ENCODE results near the gene LCE3C.

The LCE3C gene

DNA sequence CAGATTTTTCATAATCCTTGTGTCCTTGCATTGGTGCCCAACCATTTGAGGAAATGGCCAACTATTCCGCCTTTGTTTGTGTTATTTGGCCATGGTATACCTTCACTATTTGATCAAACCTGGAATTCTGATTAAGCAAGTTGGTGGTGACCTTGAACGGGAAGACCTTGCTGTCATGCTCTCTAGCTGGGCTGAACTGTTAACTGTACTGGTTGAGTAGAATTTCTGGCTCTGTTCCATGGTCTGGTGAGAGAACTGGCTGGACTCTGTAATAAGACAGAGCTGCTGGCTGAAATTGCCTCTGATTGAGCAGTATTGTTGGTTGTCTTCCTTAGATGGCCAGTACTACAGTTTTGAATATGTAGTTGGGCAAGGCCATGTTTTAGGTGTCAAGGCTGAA lies 3.0 kb upstream of the LCE3C start:
- H3K36me3 ChIP-seq (ENCODE audit: insufficient read depth) = no peaks in the 10 kb centered on the region
- H3K79me2 ChIP-seq (ENCODE audit: insufficient read depth, low read depth) = no peaks in the 10 kb centered on the region
- no peak overlapping the region for H3K4me2 ChIP-seq
- no peaks in the 10 kb centered on the region for H3K27me3 ChIP-seq (ENCODE audit: insufficient read depth, low read depth)
- no peaks in the 10 kb centered on the region for H3K4me1 ChIP-seq (ENCODE audit: low read depth, poor library complexity, severe bottlenecking)
- H2AFZ ChIP-seq (ENCODE audit: low read depth) = no peak overlapping the region
- TF ChIP-seq, protein P1, sequence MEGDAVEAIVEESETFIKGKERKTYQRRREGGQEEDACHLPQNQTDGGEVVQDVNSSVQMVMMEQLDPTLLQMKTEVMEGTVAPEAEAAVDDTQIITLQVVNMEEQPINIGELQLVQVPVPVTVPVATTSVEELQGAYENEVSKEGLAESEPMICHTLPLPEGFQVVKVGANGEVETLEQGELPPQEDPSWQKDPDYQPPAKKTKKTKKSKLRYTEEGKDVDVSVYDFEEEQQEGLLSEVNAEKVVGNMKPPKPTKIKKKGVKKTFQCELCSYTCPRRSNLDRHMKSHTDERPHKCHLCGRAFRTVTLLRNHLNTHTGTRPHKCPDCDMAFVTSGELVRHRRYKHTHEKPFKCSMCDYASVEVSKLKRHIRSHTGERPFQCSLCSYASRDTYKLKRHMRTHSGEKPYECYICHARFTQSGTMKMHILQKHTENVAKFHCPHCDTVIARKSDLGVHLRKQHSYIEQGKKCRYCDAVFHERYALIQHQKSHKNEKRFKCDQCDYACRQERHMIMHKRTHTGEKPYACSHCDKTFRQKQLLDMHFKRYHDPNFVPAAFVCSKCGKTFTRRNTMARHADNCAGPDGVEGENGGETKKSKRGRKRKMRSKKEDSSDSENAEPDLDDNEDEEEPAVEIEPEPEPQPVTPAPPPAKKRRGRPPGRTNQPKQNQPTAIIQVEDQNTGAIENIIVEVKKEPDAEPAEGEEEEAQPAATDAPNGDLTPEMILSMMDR (conservative IDR thresholded peaks at IDR 0.05; ENCODE audit: low read depth, low read length) = no peak
- H4K20me1 ChIP-seq (ENCODE audit: insufficient read depth) = no peaks in the 10 kb centered on the region
- no peak overlapping the region for H3K9ac ChIP-seq
- H3K27ac ChIP-seq = no peak overlapping the region
- H3K4me3 ChIP-seq (IDR thresholded peaks at IDR 0.05; ENCODE audit: insufficient read depth, low read depth, low read length) = peak overlapping the region; percentile 12

DNA sequence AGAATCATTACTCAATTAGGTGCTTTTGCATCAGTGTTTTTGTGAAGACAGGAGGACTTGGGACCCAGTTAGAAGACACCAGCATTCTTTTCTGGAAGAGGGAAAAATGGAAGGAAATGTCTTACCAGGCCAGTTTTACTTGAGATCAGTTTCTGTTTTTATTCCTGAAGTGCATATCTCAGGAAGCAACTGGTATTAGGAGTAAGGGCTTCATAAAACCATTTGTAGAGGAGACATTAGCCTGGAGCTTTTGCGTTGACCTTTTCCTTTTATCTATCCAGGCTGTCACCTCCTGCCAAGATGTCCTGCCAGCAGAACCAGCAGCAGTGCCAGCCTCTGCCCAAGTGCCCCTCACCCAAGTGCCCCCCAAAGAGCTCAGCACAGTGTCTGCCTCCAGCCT lies 13.5 kb downstream of the LCE3C start, which contains the start of gene LCE3B:
Gene LCE3B (plus strand): TSS at position 301 of the 400 bp plus-strand sequence. CDS start 0 bp downstream, at position 301.
- Histone ChIP-seq H2AFZ (ENCODE audit: low read depth) (no peak within 1 kb of the TSS), H3K79me2 (ENCODE audit: insufficient read depth, low read depth) (no peaks in the 10 kb centered on the region), H3K4me3 (IDR thresholded peaks at IDR 0.05; ENCODE audit: insufficient read depth, low read depth, low read length) (no peak within 1 kb of the TSS), H3K27ac (no peak within 1 kb of the TSS), H3K4me1 (ENCODE audit: low read depth, poor library complexity, severe bottlenecking) (no peaks in the 10 kb centered on the region), H4K20me1 (ENCODE audit: insufficient read depth) (no peaks in the 10 kb centered on the region), H3K27me3 (ENCODE audit: insufficient read depth, low read depth) (no peaks in the 10 kb centered on the region), H3K36me3 (ENCODE audit: insufficient read depth) (no peaks in the 10 kb centered on the region), H3K9ac (no peak within 1 kb of the TSS), H3K4me2 (no peak within 1 kb of the TSS)
- TF ChIP-seq, protein P1 (conservative IDR thresholded peaks at IDR 0.05; ENCODE audit: low read depth, low read length) = no peak

DNA sequence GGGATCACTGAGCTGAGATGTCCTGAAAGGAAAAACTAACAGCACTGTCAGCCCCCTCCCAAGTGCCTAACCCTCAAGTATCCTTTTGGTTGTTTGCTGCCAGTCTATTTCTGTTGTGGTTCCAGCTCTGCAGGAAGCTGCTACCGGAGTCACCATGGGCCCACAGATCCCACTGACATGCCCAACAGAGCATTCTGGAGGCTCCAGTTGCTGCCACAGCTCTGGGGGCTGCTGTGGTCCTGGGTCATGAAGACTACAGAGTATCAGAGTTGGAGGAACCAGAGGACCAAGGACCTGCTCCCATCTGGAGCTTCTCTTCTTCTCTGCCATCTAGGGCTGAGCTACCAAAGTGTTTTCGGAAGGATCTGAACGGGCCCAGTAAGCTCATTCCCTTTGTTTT lies 22.0 kb downstream of the LCE3C start:
- no peaks in the 10 kb centered on the region for H3K79me2 ChIP-seq (ENCODE audit: insufficient read depth, low read depth)
- no peak overlapping the region for H2AFZ ChIP-seq (ENCODE audit: low read depth)
- TF ChIP-seq, protein P1 (conservative IDR thresholded peaks at IDR 0.05; ENCODE audit: low read depth, low read length) = no peak

DNA sequence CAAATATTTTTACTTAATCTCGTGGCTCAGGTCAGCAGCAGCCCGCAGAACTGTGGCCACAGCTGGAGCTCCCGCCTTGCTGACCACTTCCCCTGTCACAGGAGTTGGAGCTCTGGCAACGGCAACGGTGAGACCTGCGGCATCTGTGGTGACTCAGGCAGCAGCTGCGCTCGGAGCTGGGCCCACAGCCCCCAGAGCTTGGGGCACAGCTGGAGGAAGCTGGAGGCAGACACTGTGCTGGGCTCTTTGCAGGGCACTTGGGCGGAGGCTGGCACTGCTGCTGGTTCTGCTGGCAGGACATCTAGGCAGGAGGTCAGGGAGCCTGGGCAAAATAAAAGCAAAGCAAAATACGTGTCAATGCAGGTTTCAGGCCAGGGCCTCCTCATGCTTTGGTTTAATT lies 22.8 kb downstream of the LCE3C start, which contains the start of gene LCE3A:
Gene LCE3A (minus strand): TSS at position 301 of the 400 bp plus-strand sequence. CDS start 0 bp downstream, at position 301.
- Histone ChIP-seq H4K20me1 (ENCODE audit: insufficient read depth) (no peaks in the 10 kb centered on the region), H3K36me3 (ENCODE audit: insufficient read depth) (no peaks in the 10 kb centered on the region), H3K27me3 (ENCODE audit: insufficient read depth, low read depth) (no peaks in the 10 kb centered on the region), H3K9ac (no peak within 1 kb of the TSS), H3K4me1 (ENCODE audit: low read depth, poor library complexity, severe bottlenecking) (no peaks in the 10 kb centered on the region), H3K79me2 (ENCODE audit: insufficient read depth, low read depth) (no peaks in the 10 kb centered on the region), H3K27ac (no peak within 1 kb of the TSS), H3K4me3 (IDR thresholded peaks at IDR 0.05; ENCODE audit: insufficient read depth, low read depth, low read length) (no peak within 1 kb of the TSS), H2AFZ (ENCODE audit: low read depth) (no peak within 1 kb of the TSS), H3K4me2 (no peak within 1 kb of the TSS)
- TF ChIP-seq, protein P1 (conservative IDR thresholded peaks at IDR 0.05; ENCODE audit: low read depth, low read length) = no peak

More for the DNA sequence above, 22.0 kb downstream of the LCE3C start:
- no peaks in the 10 kb centered on the region for H3K36me3 ChIP-seq (ENCODE audit: insufficient read depth)
- no peak overlapping the region for H3K4me3 ChIP-seq (IDR thresholded peaks at IDR 0.05; ENCODE audit: insufficient read depth, low read depth, low read length)
- H3K4me1 ChIP-seq (ENCODE audit: low read depth, poor library complexity, severe bottlenecking) = no peaks in the 10 kb centered on the region
- H3K4me2 ChIP-seq = no peak overlapping the region
- no peak overlapping the region for H3K27ac ChIP-seq
- H3K9ac ChIP-seq = no peak overlapping the region
- no peaks in the 10 kb centered on the region for H3K27me3 ChIP-seq (ENCODE audit: insufficient read depth, low read depth)
- H4K20me1 ChIP-seq (ENCODE audit: insufficient read depth) = no peaks in the 10 kb centered on the region

Measured in KMS-11 (cell line).